Mucosa of descending colon (tissue), 3 donors: ENCODE measurements around the gene PEX11B. TPM values are rescaled to one million over a fixed set of nuclear protein-coding genes. Genes with fewer than 3 reads are reported as not detected.

Source experiments
- ATAC-seq: fragments of 200-7000 bp; cut with Tn5 transposase; one replicate; pipeline ENCODE4 v1.9.1; 2020; ENCODE audit warnings: mild to moderate bottlenecking, moderate library complexity
- DNase-seq, 3 donors: peaks; one replicate each; pipeline ENCODE4 v3.0.0-alpha.2; 2020
- H3K36me3 ChIP-seq: fragments of 200-600 bp; one replicate; pipeline ENCODE4 v1.8.0; 2021; ENCODE audit warnings: low read depth, mild to moderate bottlenecking
- H3K4me1 ChIP-seq: fragments of 200-600 bp; one replicate; pipeline ENCODE4 v1.8.0; 2021; ENCODE audit warnings: low read depth, mild to moderate bottlenecking
- H3K4me3 ChIP-seq: fragments of 200-600 bp; one replicate; pipeline ENCODE4 v1.8.0; 2021; ENCODE audit warnings: mild to moderate bottlenecking
- H3K9me3 ChIP-seq: fragments of 200-600 bp; one replicate; pipeline ENCODE4 v1.8.0; 2021; ENCODE audit warnings: mild to moderate bottlenecking
- intact Hi-C, 2 donors: fragments of 100-400 bp; cut with DNase I in 1 of 2; cut with micrococcal nuclease in 1 of 2; formaldehyde crosslinking; loops; one replicate each; pipeline versions ENCODE4 v1.11.0 to v1.11.1; 2022; cut with DNase I, micrococcal nuclease
- total RNA-seq, 3 donors: library from RNA; stranded (reverse); fragmentation: NEBNext Ultra II Directional in 2 of 3; extraction: Animal tissue kit (Norgen Biotek cat#: 25700) in 2 of 3; gene quantifications; one replicate each; pipeline versions ENCODE4 v1.2.1 to v1.2.4, GENCODE V29; 2021 to 2023
- TF ChIP-seq, protein P1 (sequence below): fragments of 200-600 bp; IDR thresholded peaks from one replicate; pipeline ENCODE4 v1.8.0; 2022; ENCODE audit warnings: antibody characterized with exemption, mild to moderate bottlenecking
- donor health status: DM: no; HTN: no; CAD: no; lungs with moderate emphysema.
- donor health status: DM: no; HTN: no; CAD: no.
- donor health status: DM: no; HTN: yes; CAD: no.

The PEX11B gene
- total RNA-seq, 3 donors from 2014 or later: 25.5 to 34.8 (median 33.3) TPM

DNA sequence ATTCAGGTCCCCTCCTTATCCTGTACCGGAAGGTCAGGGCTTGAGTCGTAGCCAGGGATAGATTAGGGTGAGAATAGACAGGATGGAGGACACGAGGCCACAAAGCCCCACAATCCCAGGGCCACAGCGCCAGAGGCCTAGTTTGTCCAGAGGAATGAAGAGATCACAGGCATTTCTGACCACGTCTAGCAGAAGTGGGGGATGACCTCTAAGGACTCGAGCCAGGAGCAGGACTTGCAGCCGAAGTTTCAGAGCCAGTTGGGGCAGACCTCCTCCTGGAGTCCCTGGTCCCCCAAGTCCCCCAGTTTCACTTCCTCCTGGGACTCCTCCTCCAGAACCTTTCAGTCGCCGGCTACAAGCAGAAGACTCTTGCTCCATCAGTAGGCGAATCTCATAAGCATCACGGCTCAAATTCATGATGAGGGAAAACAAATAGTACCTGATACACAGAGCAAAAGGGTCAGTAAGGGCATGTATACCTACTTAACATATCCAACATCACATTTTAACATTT lies 6.3 kb downstream of the PEX11B start:
- ATAC-seq (no peak), DNase-seq (no peak)
- TF ChIP-seq, protein P1, sequence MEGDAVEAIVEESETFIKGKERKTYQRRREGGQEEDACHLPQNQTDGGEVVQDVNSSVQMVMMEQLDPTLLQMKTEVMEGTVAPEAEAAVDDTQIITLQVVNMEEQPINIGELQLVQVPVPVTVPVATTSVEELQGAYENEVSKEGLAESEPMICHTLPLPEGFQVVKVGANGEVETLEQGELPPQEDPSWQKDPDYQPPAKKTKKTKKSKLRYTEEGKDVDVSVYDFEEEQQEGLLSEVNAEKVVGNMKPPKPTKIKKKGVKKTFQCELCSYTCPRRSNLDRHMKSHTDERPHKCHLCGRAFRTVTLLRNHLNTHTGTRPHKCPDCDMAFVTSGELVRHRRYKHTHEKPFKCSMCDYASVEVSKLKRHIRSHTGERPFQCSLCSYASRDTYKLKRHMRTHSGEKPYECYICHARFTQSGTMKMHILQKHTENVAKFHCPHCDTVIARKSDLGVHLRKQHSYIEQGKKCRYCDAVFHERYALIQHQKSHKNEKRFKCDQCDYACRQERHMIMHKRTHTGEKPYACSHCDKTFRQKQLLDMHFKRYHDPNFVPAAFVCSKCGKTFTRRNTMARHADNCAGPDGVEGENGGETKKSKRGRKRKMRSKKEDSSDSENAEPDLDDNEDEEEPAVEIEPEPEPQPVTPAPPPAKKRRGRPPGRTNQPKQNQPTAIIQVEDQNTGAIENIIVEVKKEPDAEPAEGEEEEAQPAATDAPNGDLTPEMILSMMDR: no peak
- peaks cover 2% of the 10 kb centered on the region for H3K4me1 ChIP-seq
- H3K36me3 ChIP-seq: no peaks in the 10 kb centered on the region
- intact Hi-C loops: loop anchor here in 1 of 2 donors (10.0 kb wide), 1 partner anchor 53 kb away; the partner anchor contains the start of genes ANKRD34A and POLR3GL
- H3K9me3 ChIP-seq: no peaks in the 10 kb centered on the region
- H3K4me3 ChIP-seq: no peak overlapping the region

GRCh38 chr1:145908653-145909052 lies 9.9 kb downstream of the PEX11B start:
- intact Hi-C loops: no loop called here
- Histone ChIP-seq H3K9me3 (no peaks in the 10 kb centered on the region), H3K4me1 (no peaks in the 10 kb centered on the region), H3K36me3 (no peaks in the 10 kb centered on the region), H3K4me3 (no peak overlapping the region)
- TF ChIP-seq, protein P1: no peak
- DNase-seq (no peak), ATAC-seq (no peak)

- TF ChIP-seq, protein P1: no peak
- ATAC-seq: no peak
Measured at GRCh38 chr1:145906954-145907753, 11.4 kb downstream of the PEX11B start.

DNA sequence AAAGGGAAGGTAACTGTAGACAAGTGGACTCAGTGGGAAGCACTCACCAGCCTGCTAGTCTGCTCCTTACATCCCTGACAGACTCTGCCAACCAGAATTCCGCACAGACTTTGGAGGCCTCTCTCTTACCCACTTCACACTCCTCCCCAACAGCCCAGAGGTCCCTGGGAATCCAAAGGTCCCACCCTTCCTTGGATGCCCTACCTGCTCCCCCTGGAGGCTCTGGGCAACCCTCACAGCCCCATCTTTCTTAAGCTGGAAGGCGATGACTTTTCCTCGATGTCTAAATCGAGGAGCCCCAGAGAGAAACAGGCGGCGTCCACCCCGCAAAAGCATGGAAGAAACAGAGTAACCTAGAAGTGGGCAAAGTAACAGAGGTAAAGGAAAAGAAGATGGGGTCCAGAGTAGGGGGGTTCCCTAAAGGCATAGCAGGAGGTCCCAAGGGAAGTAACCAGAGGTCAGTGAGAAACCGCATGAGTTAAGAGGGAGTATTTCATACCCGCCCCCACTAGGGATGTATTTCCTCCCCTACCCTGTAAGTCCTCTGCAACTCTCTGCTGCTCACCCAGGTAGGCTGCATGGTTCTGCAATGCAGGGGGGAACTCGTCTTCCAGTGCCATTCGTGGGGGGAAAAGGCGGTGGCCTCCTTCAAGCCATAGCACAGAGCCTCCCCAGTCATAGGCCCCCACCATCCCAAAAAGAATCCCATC lies 17.1 kb downstream of the PEX11B start:
- H3K4me1 ChIP-seq: no peaks in the 10 kb centered on the region
- TF ChIP-seq, protein P1: no peak
- H3K36me3 ChIP-seq: no peaks in the 10 kb centered on the region
- ATAC-seq (no peak), DNase-seq (no peak)
- intact Hi-C loops: no loop called here
- no peak overlapping the region for H3K4me3 ChIP-seq
- no peaks in the 10 kb centered on the region for H3K9me3 ChIP-seq

More at GRCh38 chr1:145906954-145907753, 11.4 kb downstream of the PEX11B start:
- intact Hi-C loops: no loop called here
- Histone ChIP-seq H3K36me3 (no peaks in the 10 kb centered on the region), H3K4me1 (no peaks in the 10 kb centered on the region), H3K9me3 (no peaks in the 10 kb centered on the region), H3K4me3 (no peak overlapping the region)
- DNase-seq: no peak

DNA sequence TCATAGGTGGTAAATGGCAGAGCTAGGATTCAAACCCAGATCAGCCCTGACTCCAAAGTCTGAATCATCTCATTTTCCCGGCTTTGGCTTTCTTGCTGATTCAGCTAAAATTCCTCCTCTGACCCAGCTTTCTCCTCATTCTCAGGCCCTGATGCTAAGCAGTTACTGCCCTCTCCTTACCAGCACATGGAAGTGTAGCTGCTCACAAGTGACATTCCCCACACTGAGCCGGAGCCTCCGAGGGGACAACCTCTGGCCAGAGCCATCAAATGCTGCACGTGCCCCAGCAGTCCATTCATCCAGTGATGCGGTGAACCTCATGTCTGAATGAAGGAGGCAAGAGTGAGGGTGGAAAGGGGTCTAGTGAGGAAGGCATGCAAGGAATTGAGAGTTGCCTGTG lies 19.8 kb downstream of the PEX11B start:
- Histone ChIP-seq H3K9me3 (no peaks in the 10 kb centered on the region), H3K4me3 (no peak overlapping the region), H3K4me1 (no peaks in the 10 kb centered on the region), H3K36me3 (no peaks in the 10 kb centered on the region)
- intact Hi-C loops: loop anchor here in 1 of 2 donors (10.0 kb wide), 1 partner anchor 116 kb away; no protein-coding TSS in a partner anchor
- TF ChIP-seq, protein P1: no peak
- no peak for DNase-seq
- no peak for ATAC-seq
